Endodermal cell (in vitro differentiated cells): ENCODE measurements around the gene OSBPL3. TPM values are rescaled to one million over a fixed set of nuclear protein-coding genes. Genes with fewer than 3 reads are reported as not detected.

Experiments used
- DNase-seq: peaks from one replicate; pipeline ENCODE4 v3.0.0-alpha.2; 2017
- H3K27ac ChIP-seq: 2 replicates; pipeline ENCODE4 v1.5.1; 2013; ENCODE audit warnings: mild to moderate bottlenecking, low read depth, low read length, moderate library complexity
- H3K27me3 ChIP-seq: 2 replicates; pipeline ENCODE4 v1.6.1; 2013; ENCODE audit warnings: mild to moderate bottlenecking, low read length, moderate library complexity; ENCODE audit not compliant: insufficient read depth, control insufficient read depth, poor library complexity, severe bottlenecking
- H3K36me3 ChIP-seq: 2 replicates; pipeline ENCODE4 v1.7.0; 2013; ENCODE audit warnings: mild to moderate bottlenecking, low read length, moderate library complexity; ENCODE audit not compliant: control insufficient read depth, insufficient read depth
- H3K4me1 ChIP-seq: one replicate; pipeline ENCODE4 v1.7.0; 2013; ENCODE audit warnings: low read length; ENCODE audit not compliant: control insufficient read depth, insufficient read depth
- H3K4me3 ChIP-seq: 2 replicates; pipeline ENCODE4 v1.5.1; 2013; ENCODE audit warnings: mild to moderate bottlenecking, low read length, moderate library complexity
- H3K9ac ChIP-seq: 2 replicates; pipeline ENCODE4 v1.6.1; 2013; ENCODE audit warnings: mild to moderate bottlenecking, low read length, moderate library complexity; ENCODE audit not compliant: poor library complexity, severe bottlenecking; ENCODE audit errors: extremely low read depth
- H3K9me3 ChIP-seq: 2 replicates; pipeline ENCODE4 v1.6.1; 2013; ENCODE audit warnings: mild to moderate bottlenecking, low read length, moderate library complexity; ENCODE audit not compliant: control insufficient read depth
- H3K27ac Mint-ChIP-seq: 2 replicates; pipeline ENCODE4 v1.8.0; 2020; ENCODE audit warnings: mixed read lengths
- H3K27me3 Mint-ChIP-seq: 2 replicates; pipeline ENCODE4 v1.8.0; 2021; ENCODE audit warnings: mild to moderate bottlenecking, mixed read lengths; ENCODE audit not compliant: insufficient read depth
- H3K36me3 Mint-ChIP-seq: 2 replicates; pipeline ENCODE4 v1.8.0; 2020; ENCODE audit warnings: low read depth, mixed read lengths
- H3K4me1 Mint-ChIP-seq: 2 replicates; pipeline ENCODE4 v1.8.0; 2020; ENCODE audit warnings: mixed read lengths
- H3K4me3 Mint-ChIP-seq: 2 replicates; pipeline ENCODE4 v1.8.0; 2020; ENCODE audit warnings: mild to moderate bottlenecking, moderate library complexity, mixed read lengths
- H3K9me3 Mint-ChIP-seq: 2 replicates; pipeline ENCODE4 v1.8.0; 2020; ENCODE audit warnings: mild to moderate bottlenecking, mixed read lengths
- WGBS, 2 experiments: methylation state at CpG; one replicate each; pipeline versions ENCODE4 v1.1.5 to v1.1.7; 2013; ENCODE audit warnings: missing lambda C conversion rate in 2 of 2, mixed read lengths in 1 of 2; ENCODE audit not compliant: insufficient coverage in 1 of 2, insufficient read length in 1 of 2; 5-methylcytosine and 5-hydroxymethylcytosine counted together
- total RNA-seq, 2 donors: library from RNA; stranded (reverse); fragmentation: NEBNext Ultra II Directional in 1 of 2; extraction: Animal tissue kit (Norgen Biotek cat#: 25700) in 1 of 2; gene quantifications; 2 replicates in 1 of 2; 3 replicates in 1 of 2; pipeline ENCODE4 v1.2.1, GENCODE V29; 2021
- TF ChIP-seq, protein P1 (sequence below): fragments of 200-600 bp; sonication (generic); conservative IDR thresholded peaks from 2 replicates; pipeline ENCODE4 v1.5.0; 2021; ENCODE audit warnings: antibody characterized with exemption, mild to moderate bottlenecking

OSBPL3 gene
- total RNA-seq, 2 donors from 2014 or later: 9.8 to 11.3 TPM

DNA sequence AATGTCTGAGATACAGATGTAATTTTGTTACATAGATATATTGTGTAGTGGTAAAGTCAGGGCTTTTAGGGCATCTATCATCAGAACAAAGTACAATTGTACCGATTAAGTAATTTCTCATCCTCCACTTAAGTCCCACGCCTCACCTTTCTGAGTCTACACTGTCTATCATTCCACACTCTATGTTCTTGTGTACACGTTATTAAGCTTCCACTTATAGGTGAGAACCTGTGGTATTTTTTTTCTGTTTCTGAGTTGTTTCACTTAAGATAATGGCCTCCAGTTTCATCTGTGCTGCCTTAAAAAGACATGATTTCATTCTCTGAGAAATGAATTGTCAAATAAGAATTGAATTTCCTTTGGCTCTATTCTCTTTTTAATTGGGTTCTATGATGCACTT lies 15.5 kb upstream of the OSBPL3 start:
- no peaks in the 10 kb centered on the region for H3K36me3 Mint-ChIP-seq
- Histone ChIP-seq H3K9ac (no peak overlapping the region), H3K36me3 (no peaks in the 10 kb centered on the region), H3K27ac (no peak overlapping the region), H3K4me1 (no peaks in the 10 kb centered on the region), H3K4me3 (no peak overlapping the region), H3K9me3 (no peaks in the 10 kb centered on the region), H3K27me3 (no peaks in the 10 kb centered on the region)
- peaks cover 6% of the 10 kb centered on the region for H3K9me3 Mint-ChIP-seq
- H3K4me1 Mint-ChIP-seq: peaks cover 4% of the 10 kb centered on the region
- DNase-seq: no peak
- WGBS, 2 experiments: 89% methylated on average over 3 of the region's 3 CpGs; no CpG with 5 or more reads in 1 of the 2 experiments
- TF ChIP-seq, protein P1, sequence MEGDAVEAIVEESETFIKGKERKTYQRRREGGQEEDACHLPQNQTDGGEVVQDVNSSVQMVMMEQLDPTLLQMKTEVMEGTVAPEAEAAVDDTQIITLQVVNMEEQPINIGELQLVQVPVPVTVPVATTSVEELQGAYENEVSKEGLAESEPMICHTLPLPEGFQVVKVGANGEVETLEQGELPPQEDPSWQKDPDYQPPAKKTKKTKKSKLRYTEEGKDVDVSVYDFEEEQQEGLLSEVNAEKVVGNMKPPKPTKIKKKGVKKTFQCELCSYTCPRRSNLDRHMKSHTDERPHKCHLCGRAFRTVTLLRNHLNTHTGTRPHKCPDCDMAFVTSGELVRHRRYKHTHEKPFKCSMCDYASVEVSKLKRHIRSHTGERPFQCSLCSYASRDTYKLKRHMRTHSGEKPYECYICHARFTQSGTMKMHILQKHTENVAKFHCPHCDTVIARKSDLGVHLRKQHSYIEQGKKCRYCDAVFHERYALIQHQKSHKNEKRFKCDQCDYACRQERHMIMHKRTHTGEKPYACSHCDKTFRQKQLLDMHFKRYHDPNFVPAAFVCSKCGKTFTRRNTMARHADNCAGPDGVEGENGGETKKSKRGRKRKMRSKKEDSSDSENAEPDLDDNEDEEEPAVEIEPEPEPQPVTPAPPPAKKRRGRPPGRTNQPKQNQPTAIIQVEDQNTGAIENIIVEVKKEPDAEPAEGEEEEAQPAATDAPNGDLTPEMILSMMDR: no peak
- no peak overlapping the region for H3K4me3 Mint-ChIP-seq
- no peak overlapping the region for H3K27ac Mint-ChIP-seq
- H3K27me3 Mint-ChIP-seq: peaks cover 5% of the 10 kb centered on the region

DNA sequence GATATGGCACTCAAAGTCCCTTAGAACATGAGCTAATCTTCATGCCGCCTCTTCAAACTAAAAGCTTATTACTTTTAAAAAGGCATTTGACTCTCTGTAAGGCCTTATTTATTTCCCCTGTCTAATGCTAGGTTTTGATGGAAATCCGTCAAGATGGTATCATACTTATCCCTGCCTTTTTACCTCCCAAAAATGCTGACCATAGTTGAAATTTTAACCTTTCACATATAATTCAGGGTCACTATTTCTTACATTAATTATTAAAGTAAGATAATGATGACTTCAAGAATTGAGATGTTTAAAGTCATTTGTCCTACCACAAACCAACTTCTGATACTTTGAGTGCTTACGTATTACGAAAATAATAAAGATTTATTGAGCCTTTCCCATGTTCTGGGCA lies 12.3 kb upstream of the OSBPL3 start:
- no peak for DNase-seq
- Mint-ChIP-seq H3K4me3 (no peak overlapping the region), H3K27me3 (peaks cover 6% of the 10 kb centered on the region), H3K27ac (no peak overlapping the region), H3K4me1 (peaks cover 4% of the 10 kb centered on the region), H3K9me3 (no peaks in the 10 kb centered on the region), H3K36me3 (no peaks in the 10 kb centered on the region)
- H3K36me3 ChIP-seq: no peaks in the 10 kb centered on the region
- no peaks in the 10 kb centered on the region for H3K27me3 ChIP-seq
- H3K27ac ChIP-seq: no peak overlapping the region
- no peaks in the 10 kb centered on the region for H3K4me1 ChIP-seq
- H3K4me3 ChIP-seq: no peak overlapping the region
- no peaks in the 10 kb centered on the region for H3K9me3 ChIP-seq
- H3K9ac ChIP-seq: no peak overlapping the region
- WGBS, 2 experiments: 92 to 98% methylated on average over 2 to 4 of the region's 4 CpGs
- TF ChIP-seq, protein P1: no peak

DNA sequence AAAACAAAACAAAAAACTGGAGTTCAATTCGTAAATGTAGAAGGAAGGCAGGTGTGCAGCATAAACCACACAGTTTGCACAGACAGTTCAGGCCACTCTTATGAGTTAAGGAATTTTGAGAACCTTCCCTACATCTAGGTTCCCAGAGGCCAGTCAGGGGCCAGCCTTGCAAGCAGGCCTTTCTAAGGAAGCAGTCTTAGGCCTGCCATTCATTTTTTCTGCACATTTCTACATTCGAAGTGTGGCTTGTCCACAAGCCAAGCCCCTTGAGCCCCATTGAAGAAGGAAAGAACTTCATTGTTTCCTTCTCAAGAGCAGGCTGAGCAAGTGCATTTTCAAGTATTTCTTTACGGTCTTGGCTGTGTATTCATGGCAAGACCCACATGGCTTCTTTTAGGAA lies 11.4 kb upstream of the OSBPL3 start:
- Histone ChIP-seq H3K9ac (no peak overlapping the region), H3K4me3 (no peak overlapping the region), H3K4me1 (no peaks in the 10 kb centered on the region), H3K36me3 (no peaks in the 10 kb centered on the region), H3K9me3 (no peaks in the 10 kb centered on the region), H3K27me3 (no peaks in the 10 kb centered on the region), H3K27ac (no peak overlapping the region)
- H3K27ac Mint-ChIP-seq: no peak overlapping the region
- 94 to 100% methylated on average over 3 of the region's 3 CpGs for WGBS, 2 experiments
- H3K36me3 Mint-ChIP-seq: no peaks in the 10 kb centered on the region
- no peaks in the 10 kb centered on the region for H3K9me3 Mint-ChIP-seq
- H3K27me3 Mint-ChIP-seq: peaks cover 5% of the 10 kb centered on the region
- H3K4me1 Mint-ChIP-seq: peaks cover 4% of the 10 kb centered on the region
- H3K4me3 Mint-ChIP-seq: no peak overlapping the region
- TF ChIP-seq, protein P1: no peak
- DNase-seq: no peak
